ACC112 (cell line): Measurements from ENCODE around the gene CDC7.
"Not testable (repeated sequence)": the region's sequence is repeated elsewhere in the genome, so short reads cannot be mapped to it uniquely, and the experiment has no call there.

Source experiments
- H2AFZ ChIP-seq: fragments of 200-600 bp; sonication (generic); one replicate; pipeline ENCODE4 v1.6.0; 2017; ENCODE audit warnings: antibody characterized with exemption, low read length; ENCODE audit not compliant: unreplicated experiment
- H3K27ac ChIP-seq: fragments of 200-600 bp; sonication (generic); 2 replicates; pipeline ENCODE4 v1.5.1; 2014; ENCODE audit warnings: low read depth, mild to moderate bottlenecking, antibody characterized with exemption, low read length, moderate library complexity
- H3K27me3 ChIP-seq: fragments of 200-600 bp; sonication (generic); 2 replicates; pipeline ENCODE4 v1.6.1; 2014; ENCODE audit warnings: mild to moderate bottlenecking, antibody characterized with exemption, low read length, moderate library complexity, mixed read lengths; ENCODE audit not compliant: insufficient read depth
- H3K36me3 ChIP-seq: fragments of 200-600 bp; sonication (generic); 2 replicates; pipeline ENCODE4 v1.6.1; 2016; ENCODE audit warnings: mild to moderate bottlenecking, antibody characterized with exemption, low read length, moderate library complexity, mixed read lengths; ENCODE audit not compliant: insufficient read depth
- H3K4me1 ChIP-seq: fragments of 200-600 bp; sonication (generic); one replicate; pipeline ENCODE4 v1.6.1; 2016; ENCODE audit warnings: low read length, mixed read lengths; ENCODE audit not compliant: insufficient read depth, unreplicated experiment, control insufficient read depth
- H3K4me3 ChIP-seq: fragments of 200-600 bp; sonication (generic); 2 replicates; pipeline ENCODE4 v1.5.1; 2014; ENCODE audit warnings: mild to moderate bottlenecking, low read depth, low read length
- H3K79me2 ChIP-seq: fragments of 200-600 bp; sonication (generic); one replicate; pipeline ENCODE4 v1.6.0; 2016; ENCODE audit warnings: low read length; ENCODE audit not compliant: control insufficient read depth, unreplicated experiment, insufficient read depth

Gene CDC7

DNA sequence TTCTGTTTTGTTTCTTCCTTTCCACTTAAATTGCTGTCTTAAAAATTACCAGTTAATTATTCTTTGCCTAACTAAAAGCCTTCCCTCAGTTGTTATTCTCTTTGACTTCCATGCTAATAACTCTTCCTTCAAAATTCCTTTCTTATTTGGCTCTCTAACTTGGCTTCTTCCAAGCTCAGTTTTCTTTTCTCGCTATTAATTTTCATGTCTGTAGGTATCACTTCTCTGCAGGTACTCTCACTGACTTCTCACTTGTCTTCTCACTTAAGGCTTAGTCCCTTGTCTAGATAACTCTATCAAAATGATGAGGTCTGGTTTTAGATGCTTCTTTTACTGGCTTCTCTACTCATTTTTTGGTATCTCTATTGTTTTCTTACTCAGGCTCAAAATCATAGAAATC, 10.1 kb downstream of the CDC7 start:
- H3K4me3 ChIP-seq, result no peak overlapping the region
- H2AFZ ChIP-seq, result no peak overlapping the region
- H3K36me3 ChIP-seq, result peaks cover 32% of the 10 kb centered on the region
- H3K4me1 ChIP-seq, result peaks cover 7% of the 10 kb centered on the region
- no peak overlapping the region for H3K27ac ChIP-seq
- H3K27me3 ChIP-seq, result no peaks in the 10 kb centered on the region
- peaks cover 15% of the 10 kb centered on the region for H3K79me2 ChIP-seq

DNA sequence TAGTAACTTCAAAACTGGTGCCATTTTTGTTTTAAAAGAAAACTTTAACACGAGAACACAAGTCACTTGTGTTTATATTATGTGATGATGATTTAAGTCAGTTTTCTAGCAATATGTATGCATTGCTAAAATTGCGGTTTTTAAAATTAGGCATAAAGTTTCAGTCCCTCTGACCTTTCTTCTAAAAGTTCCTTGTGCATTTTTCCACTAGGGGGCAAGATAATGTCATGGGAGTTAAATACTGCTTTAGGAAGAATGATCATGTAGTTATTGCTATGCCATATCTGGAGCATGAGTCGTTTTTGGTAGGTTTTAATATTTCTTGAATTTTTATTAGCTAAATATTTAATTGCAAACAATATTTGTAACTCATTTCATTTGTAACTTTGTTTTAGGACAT, 10.7 kb downstream of the CDC7 start:
- H3K4me1 ChIP-seq, result peaks cover 5% of the 10 kb centered on the region
- no peak overlapping the region for H2AFZ ChIP-seq
- peaks cover 9% of the 10 kb centered on the region for H3K79me2 ChIP-seq
- no peak overlapping the region for H3K4me3 ChIP-seq
- H3K27ac ChIP-seq, result no peak overlapping the region
- peaks cover 32% of the 10 kb centered on the region for H3K36me3 ChIP-seq
- no peaks in the 10 kb centered on the region for H3K27me3 ChIP-seq

DNA sequence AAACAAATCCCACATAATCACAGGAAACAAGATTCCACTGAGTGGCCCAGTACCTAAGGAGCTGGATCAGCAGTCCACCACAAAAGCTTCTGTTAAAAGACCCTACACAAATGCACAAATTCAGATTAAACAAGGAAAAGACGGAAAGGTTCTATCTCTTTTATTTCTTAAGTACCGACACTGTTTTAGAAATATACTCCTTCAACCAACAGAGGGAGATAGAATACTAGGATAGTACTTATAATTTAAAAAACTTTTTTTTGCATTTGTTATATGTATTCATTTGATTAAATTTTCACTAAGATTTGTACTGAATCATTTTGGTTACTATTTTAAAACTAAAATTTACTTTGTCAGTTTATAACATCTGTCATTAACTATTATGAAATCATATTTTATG, 12.5 kb downstream of the CDC7 start:
- Histone ChIP-seq H3K79me2 (no peaks in the 10 kb centered on the region), H2AFZ (no peak overlapping the region), H3K36me3 (peaks cover 36% of the 10 kb centered on the region)

GRCh38 chr1:91513706-91514105, 13.1 kb downstream of the CDC7 start:
- Histone ChIP-seq H3K4me1 (peaks cover 5% of the 10 kb centered on the region), H3K4me3 (no peak overlapping the region), H2AFZ (no peak overlapping the region), H3K27ac (no peak overlapping the region), H3K79me2 (no peaks in the 10 kb centered on the region), H3K36me3 (peaks cover 32% of the 10 kb centered on the region), H3K27me3 (no peaks in the 10 kb centered on the region)

More for the DNA sequence above, 12.5 kb downstream of the CDC7 start:
- H3K27me3 ChIP-seq, result no peaks in the 10 kb centered on the region
- no peak overlapping the region for H3K27ac ChIP-seq
- no peak overlapping the region for H3K4me3 ChIP-seq
- H3K4me1 ChIP-seq, result peaks cover 5% of the 10 kb centered on the region

DNA sequence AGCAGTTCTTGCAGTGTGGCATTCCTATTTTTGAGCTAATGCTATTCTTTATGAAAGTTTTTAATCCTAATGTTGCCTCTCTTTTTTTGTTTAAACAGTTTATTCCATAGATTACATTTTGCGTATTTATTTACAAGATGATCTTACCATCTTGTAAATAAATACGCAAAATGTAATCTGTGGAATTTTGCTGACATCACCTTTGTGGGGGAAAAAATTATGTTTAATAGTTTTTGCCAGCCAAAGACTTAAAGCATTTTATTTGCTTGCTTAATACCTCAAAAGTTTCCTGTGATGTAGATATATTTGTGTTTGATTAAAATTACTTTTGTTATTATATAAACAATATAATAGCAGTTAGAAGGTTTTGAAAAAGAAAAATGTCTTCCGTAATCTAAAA, 15.3 kb downstream of the CDC7 start:
- Histone ChIP-seq H3K27me3 (no peaks in the 10 kb centered on the region), H2AFZ (no peak overlapping the region), H3K79me2 (no peaks in the 10 kb centered on the region), H3K36me3 (peaks cover 22% of the 10 kb centered on the region), H3K4me3 (no peak overlapping the region), H3K27ac (no peak overlapping the region), H3K4me1 (peaks cover 3% of the 10 kb centered on the region)

DNA sequence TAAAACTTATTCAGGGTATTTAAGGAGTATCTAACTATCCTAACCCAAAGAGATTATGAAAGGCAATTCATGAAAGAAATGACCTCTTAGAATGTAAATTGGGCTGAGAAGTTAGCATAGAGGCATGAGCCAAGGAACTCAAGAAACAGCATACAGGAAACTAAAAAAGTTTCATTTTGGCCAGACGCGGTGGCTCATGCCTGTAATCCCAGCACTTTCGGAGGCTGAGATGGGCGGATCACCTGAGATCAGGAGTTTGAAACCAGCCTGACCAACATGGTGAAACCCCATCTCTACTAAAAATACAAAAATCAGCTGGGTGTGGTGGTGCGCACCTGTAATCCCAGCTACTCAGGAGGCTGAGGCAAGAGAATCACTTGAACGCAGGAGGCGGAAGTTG, 16.0 kb downstream of the CDC7 start:
- not testable (repeated sequence) for H3K27ac ChIP-seq, H2AFZ ChIP-seq, H3K4me3 ChIP-seq, H3K27me3 ChIP-seq, H3K79me2 ChIP-seq, H3K4me1 ChIP-seq
- H3K36me3 ChIP-seq, result peaks cover 22% of the 10 kb centered on the region

DNA sequence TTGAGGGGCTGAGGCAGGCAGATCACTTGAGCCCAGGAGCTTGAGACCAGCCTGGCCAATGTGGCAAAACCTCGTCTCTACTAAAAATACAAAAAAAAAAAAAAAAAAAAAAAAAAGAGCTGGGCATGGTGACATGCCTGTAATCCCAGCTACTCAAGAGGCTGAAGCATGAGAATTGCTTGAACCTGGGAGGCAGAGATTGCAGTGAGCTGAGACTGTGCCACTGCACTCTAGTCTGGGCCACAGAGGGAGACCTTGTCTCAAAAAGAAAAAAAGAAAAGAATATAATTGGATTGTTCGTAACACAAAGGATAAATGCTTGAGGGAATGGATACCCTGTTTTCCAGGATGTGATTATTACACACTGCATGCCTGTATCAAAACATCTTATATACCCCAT, 18.5 kb downstream of the CDC7 start:
- H3K27me3 ChIP-seq, H3K4me3 ChIP-seq, H2AFZ ChIP-seq, H3K79me2 ChIP-seq, H3K4me1 ChIP-seq, H3K27ac ChIP-seq: not testable (repeated sequence)
- peaks cover 16% of the 10 kb centered on the region for H3K36me3 ChIP-seq

DNA sequence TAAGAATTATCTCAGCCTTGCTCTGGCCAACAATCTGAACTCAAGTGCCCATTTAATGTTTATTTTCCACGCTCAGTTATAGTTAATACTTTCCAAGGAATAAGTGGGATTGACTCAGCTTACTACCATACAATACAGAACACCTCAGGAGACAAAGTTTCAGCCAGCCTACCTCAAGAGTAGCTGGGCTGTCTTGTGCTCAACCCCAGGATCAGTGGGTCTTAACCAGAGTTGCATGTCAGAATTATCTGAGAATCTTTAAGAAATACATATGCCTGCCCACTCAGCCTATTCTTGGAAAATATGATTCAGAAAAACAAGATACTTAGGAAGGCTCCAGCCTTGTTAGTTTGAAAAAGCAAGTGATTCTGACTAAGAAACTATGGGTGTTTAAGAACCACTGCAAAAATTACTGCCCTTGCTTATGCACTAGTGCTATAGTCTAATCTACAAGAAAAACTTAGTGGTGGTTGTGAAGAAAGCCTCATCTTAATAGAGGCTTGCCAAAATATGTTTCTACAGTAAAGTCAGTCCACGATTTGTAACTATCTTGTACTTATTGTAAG, 20.4 kb downstream of the CDC7 start:
- H3K27ac ChIP-seq, result no peak overlapping the region
- H3K36me3 ChIP-seq, result 0 out of 2 replicates have a peak, but pooled peaks cover 9% of the 10 kb centered on the region
- no peaks in the 10 kb centered on the region for H3K27me3 ChIP-seq
- no peaks in the 10 kb centered on the region for H3K4me1 ChIP-seq
- no peak overlapping the region for H3K4me3 ChIP-seq
- no peak overlapping the region for H2AFZ ChIP-seq
- H3K79me2 ChIP-seq, result no peaks in the 10 kb centered on the region

DNA sequence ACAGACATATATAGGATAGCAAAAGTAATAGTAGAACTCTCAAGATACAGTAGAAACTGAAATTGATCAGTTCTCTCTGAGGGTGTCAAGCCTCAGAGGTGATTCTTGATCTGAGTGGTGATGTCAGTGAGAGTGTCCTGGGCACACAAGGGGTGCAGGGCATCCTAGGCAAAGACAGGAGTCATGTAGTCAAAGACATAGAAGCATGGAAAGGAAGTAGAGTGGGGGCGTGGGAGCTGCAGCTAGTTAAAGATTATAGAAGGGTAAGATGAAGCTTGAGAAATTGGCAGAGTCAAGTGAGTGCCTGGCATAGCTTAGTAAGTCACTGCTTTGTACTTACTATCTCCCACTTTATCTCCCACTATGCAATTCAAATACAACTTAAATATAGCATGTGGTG, 22.8 kb downstream of the CDC7 start:
- 0 out of 2 replicates have a peak, but pooled peaks cover 5% of the 10 kb centered on the region for H3K36me3 ChIP-seq
- H3K27ac ChIP-seq, result no peak overlapping the region
- no peak overlapping the region for H2AFZ ChIP-seq
- no peaks in the 10 kb centered on the region for H3K27me3 ChIP-seq
- no peaks in the 10 kb centered on the region for H3K4me1 ChIP-seq
- no peak overlapping the region for H3K4me3 ChIP-seq
- no peaks in the 10 kb centered on the region for H3K79me2 ChIP-seq

- 0 out of 2 replicates have a peak, but pooled peaks cover 5% of the 10 kb centered on the region for H3K36me3 ChIP-seq
- no peak overlapping the region for H3K27ac ChIP-seq
- no peaks in the 10 kb centered on the region for H3K27me3 ChIP-seq
- H3K4me1 ChIP-seq, result no peaks in the 10 kb centered on the region
- H3K79me2 ChIP-seq, result no peaks in the 10 kb centered on the region
- H3K4me3 ChIP-seq, result no peak overlapping the region
- H2AFZ ChIP-seq, result no peak overlapping the region
Measured at GRCh38 chr1:91526496-91526895, 25.8 kb downstream of the CDC7 start.

- Histone ChIP-seq H3K27ac (no peak overlapping the region), H3K27me3 (no peaks in the 10 kb centered on the region), H3K4me1 (no peaks in the 10 kb centered on the region), H3K79me2 (no peaks in the 10 kb centered on the region), H2AFZ (no peak overlapping the region), H3K36me3 (0 out of 2 replicates have a peak, but pooled peaks cover 5% of the 10 kb centered on the region), H3K4me3 (no peak overlapping the region)
Measured at GRCh38 chr1:91527266-91527765, 26.7 kb downstream of the CDC7 start.
